Measurements from ENCODE around the gene HDDC3.

Gene HDDC3, protein sequence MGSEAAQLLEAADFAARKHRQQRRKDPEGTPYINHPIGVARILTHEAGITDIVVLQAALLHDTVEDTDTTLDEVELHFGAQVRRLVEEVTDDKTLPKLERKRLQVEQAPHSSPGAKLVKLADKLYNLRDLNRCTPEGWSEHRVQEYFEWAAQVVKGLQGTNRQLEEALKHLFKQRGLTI
- total RNA-seq = 15.9 reads per million, percentile 42 among the genes with 10 or more reads in this experiment

DNA sequence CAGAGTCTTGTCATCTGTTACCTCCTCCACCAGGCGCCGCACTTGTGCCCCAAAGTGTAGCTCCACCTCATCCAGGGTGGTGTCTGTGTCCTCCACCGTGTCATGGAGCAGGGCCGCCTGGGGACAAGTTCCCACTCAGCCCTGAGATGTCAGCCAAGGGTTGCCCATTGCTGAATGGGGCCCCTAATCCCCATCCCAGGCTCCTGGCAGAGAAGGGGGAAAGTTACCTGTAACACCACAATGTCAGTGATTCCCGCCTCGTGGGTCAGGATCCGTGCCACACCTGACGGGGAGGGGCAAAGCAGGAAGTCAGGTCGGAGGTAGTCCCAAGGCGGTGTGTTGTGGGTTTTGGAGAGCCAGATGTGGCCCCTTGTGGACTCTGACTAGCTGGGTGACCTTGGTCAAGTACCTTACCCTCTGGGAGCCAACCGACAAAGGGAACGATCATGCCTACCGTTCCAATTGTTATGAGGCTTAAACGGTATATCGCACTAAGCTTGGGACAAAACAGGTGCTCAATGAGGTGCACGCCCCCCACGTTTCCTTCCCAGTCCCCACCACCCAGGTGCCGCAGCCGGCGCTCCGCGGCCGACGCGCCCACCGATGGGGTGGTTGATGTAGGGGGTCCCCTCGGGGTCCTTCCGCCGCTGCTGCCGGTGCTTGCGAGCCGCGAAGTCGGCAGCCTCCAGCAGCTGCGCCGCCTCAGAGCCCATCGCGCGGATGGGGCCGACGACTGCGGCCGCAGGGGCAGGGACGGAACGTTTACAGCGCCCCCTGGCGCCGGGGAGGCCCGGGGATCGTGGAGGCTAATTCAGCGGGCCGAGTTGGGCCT lies at the start of gene HDDC3:
Gene HDDC3 (minus strand): TSS at position 722 of the 832 bp plus-strand sequence. CDS start 9 bp downstream, at position 713.
- peak; percentile 87 for DNase-seq

DNA sequence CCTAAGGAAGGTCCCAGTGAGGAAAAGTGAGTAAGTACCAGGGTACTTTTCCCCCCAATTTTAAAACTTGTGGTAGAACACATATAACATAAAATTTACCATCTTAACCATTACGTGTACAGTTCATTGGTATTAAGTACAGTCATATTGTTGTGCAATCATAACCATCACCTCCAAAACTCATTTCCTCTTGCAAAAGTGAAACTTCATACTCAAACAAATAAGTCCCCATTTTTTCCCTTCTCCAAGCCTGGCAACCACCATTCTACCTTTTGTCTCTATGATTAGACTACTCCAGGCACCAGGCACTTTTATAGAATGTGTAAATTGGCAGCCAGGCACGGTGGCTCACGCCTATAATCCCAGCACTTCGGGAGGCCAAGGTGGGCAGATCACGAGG lies 49.8 kb upstream of the HDDC3 start:
- no peak for DNase-seq

DNA sequence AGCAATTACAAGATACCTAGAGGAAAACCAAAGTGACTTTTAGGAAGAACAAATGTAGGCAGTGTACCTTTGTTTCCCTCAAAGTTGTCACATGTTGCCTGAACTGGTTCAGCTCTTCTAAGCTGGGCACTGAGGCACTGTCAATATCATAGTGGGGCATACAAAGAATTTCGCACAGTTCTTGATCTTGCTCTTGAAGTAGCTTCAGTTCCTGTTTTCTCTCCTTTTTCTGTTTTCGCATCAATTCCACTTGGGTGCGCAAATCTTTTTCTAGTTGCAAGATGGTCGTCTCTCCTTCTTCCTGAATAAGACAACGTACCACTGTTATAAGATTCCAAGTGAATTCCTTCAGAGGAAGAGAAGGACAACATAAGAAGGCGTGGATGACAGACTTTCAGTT lies 49.3 kb upstream of the HDDC3 start:
- no peak for DNase-seq

DNA sequence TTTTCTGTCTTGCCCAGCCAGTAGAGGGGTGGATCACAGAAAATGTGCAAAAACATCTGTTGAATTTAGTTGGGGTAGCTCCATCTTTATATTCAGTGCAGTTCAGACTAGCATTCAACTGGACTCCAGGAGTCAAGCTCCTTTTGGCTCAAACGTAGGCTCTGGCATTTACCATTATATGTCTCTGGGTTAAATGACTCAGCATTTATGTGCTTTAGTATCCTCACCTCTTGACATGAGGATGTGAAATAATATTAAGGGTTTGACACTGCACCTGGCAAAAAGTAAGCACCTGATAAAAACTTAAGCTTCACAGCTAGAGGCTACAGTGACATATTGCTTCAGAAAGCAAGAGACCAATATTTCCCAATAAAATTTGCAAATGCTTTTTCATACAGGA lies 47.2 kb upstream of the HDDC3 start:
- DNase-seq = no peak

DNA sequence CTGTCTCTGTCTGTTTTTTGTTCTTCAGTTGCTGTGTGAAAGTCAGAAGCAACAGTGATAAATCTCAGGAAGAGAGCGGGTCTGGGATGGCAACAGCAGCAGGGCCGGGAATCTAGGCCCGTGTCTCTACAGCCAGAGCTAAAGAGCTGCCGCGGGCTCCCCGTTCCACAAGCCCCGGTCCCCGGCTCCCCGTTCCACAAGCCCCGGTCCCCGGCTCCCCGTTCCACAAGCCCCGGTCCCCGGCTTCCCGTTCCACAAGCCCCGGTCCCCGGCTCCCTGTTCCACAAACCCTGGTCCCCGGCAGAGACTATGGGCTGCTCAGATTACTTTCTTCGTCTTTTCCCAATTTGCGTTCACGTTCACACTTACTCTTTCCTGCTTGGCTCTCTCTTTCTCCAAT lies 41.9 kb upstream of the HDDC3 start:
- DNase-seq = no peak

DNA sequence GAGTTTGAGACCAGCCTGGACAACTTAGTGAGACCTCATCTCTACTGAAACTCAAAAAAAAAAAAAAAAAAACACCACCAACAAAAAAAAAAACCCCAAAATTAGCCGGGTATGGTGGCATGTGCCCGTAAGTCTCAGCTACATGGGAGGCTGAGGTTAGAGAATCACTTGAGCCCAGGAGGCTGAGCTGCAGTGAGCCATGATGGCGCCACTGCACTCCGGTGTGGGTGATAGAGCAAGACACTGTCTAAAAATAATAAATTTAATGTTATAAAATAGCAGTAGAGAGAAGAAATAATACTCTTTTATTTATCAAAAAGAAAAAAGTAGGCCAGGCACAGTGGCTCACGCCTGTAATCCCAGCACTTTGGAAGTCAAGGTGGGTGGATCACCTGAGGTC lies 39.8 kb upstream of the HDDC3 start:
- DNase-seq = no peak

DNA sequence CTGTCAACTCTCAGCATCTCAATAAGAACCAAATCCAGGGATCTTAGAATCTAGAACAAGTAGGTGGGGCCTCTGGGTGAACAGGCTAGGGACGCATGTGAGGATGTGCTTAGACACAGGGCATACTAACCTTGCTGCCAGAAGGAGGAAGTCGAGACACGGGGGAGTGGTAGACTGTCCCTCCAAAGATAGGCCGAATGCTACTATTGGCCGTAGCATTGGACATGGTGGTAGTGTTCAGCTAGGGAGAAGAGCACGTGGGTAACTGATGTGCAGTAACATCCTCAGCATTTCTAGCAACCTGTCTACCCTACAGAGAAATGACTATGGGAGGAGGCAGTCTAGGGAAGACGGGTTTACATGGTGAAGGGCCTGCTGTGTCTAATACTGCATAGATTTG lies 37.9 kb upstream of the HDDC3 start:
- DNase-seq = no peak

DNA sequence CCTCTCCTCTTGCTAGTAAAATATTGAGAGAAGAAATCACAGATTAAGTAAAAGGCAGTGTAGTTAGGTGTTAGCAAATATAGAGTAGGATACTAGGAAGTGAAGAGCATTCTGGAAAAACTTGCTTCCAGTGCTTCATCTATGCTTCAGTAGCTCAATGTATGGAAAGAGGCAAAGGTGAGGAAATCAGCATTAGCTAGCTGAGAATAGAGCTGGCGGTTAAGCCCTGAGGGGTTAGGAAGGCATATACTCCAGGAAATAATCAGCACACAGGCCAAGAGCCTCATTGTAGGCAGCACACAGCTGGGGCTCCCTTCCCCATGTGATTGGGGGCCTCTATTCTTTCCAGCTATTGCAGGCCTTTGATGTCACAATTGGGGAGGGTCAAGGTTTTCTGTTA lies 36.1 kb upstream of the HDDC3 start:
- no peak for DNase-seq

DNA sequence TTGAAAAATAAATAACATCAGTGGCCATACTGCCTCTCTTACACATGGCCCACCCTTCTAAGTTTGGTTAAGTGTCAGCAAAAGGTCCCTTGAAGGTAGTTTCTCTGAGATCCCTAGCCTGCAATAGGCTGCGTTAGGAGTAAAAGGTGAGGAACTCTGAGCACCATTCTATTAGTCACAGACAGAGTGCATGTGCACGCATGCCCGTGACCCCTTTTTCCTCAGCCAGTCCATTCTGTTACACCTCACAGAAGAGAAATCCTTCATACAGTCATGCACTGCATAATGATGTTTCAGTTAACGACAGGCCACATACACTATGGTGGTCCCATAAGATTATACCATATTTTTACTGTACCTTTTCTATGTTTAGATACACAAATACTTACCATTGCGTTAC lies 34.9 kb upstream of the HDDC3 start:
- no peak for DNase-seq

DNA sequence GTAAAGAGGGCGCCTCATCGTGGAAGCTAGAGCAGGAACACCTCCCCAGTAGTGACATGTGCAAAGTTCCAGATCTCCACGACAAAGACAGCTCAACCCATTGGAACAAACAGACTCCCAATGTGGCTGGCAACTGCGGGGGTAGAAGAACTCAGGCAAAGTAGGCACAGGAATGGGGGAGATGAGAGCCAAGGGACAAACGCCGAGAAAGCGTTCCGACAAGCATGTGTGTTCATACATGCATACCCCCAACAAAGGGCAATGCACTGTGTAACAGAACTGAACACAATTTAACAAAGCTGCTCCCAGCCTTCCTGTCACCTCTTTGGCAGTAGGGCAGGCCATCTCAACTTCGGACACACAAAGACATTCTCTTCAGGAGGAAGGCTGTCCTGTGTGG lies 33.9 kb upstream of the HDDC3 start:
- no peak for DNase-seq

DNA sequence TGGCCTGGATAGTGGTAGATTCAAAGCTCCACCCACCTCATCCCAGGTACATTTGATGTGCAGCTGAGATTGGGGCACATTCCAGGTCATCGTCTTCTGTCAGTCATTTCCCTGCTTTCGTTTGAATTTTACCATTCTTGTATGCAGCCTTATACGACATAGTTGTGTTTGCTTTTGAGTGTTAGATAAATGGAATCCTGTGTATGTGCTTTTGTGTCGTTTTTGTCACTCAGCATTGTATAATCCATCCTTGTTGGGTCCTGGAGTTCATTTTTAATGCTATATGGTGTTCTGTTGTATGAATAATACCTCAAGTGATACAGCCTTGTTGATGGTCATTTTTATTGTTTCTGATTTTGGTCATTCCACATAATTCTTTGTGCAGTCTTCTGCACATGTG lies 29.7 kb upstream of the HDDC3 start:
- no peak for DNase-seq

DNA sequence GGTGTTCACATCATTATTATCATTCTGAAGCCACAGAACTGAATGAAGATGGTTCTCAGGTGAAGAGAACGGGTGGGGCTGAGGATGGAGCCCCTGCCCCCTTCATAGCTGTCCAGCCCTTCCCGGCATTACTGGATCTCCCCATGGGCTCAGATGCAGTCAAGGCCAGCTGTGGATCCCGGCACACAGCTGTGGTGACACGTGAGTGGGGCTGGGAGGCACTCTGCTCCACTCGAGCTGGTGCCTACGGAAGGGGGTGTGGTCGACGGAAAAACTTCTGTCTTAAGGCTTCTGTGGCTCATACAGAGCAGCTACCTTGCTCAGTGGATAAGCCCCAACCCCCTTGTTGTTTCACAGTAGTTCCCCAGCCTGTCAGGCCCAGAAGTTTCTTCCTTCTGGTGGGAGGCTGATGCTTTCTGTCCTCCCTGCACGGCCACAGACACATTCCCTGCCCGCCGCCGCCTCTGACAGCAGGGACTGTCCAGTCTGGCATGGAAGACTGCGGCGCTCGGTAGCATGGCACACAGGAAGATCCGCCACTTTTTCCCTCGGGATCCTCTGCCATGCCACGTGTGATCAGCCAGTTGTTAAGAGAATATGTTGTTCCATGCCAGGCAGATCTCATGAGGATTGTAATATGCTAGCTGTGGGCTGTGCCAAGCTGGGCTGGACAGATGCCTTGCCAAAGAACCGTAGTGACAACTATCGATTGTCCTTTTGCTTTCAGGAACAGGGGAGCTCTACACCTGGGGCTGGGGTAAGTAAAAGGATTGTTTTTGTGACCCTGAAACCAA lies 28.1 kb upstream of the HDDC3 start:
- no peak for DNase-seq

DNA sequence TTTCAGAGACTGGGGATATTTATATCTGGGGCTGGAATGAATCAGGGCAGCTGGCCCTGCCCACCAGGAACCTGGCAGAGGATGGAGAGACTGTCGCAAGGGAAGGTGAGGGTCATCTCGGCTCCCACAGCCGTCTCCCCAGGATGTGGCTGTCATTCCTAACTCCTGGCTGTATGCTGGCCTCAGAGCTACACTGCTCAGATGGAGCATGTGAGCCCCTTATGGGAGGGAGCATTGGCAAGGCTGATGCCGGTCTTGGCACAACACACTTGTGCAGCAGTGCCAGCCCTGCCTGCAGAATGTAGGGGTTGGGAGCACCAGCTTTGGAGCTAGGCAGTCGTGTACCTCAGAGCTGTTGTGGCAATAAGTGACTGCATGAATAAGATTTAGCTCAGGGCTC lies 27.5 kb upstream of the HDDC3 start:
- no peak for DNase-seq

DNA sequence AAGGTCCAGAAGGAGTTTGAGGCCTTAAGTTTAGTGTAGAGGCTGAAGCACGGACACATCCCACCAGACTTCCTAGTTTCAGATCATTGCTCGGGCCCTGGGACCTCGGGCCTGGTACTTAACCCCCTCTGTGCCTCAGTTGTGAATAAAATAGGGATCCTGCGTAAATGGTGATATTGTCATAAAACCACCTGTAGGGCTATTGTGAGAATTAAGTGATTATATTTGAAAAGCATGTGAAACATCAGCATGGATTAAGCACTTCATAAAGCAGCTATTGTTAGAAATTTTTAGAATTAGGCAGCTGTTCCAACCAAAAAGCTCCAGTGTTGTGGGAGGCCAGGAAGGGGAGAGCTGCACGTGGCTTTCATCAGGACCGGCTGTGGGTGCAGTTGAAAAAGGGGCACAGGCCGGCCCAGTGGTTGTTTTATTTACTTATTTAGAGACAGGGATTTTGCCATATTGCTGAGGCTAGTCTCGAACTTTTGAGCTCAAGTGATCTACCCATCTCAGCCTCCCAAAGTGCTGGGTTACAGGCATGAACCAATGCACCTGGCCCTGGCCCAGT lies 26.8 kb upstream of the HDDC3 start:
- no peak for DNase-seq

DNA sequence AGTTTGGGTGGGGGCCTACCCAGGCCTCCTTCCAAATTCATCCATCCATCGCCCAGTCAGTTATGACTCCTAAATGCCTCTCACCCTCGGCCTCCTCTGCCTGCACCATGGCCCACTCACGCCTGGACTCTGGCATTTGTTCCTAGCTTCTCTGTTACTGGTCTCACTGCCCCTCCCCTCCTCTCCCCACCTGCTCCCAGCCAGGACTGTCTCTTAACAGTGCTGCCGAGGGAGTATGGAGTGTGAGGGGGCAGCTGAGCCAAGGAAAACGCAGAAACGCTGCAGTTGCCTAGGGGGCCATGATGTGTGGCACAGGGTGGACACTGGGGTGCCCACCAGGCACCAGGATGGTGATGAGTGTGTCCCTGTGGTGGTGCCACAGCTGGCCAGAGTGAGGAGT lies 25.4 kb upstream of the HDDC3 start:
- DNase-seq = no peak

DNA sequence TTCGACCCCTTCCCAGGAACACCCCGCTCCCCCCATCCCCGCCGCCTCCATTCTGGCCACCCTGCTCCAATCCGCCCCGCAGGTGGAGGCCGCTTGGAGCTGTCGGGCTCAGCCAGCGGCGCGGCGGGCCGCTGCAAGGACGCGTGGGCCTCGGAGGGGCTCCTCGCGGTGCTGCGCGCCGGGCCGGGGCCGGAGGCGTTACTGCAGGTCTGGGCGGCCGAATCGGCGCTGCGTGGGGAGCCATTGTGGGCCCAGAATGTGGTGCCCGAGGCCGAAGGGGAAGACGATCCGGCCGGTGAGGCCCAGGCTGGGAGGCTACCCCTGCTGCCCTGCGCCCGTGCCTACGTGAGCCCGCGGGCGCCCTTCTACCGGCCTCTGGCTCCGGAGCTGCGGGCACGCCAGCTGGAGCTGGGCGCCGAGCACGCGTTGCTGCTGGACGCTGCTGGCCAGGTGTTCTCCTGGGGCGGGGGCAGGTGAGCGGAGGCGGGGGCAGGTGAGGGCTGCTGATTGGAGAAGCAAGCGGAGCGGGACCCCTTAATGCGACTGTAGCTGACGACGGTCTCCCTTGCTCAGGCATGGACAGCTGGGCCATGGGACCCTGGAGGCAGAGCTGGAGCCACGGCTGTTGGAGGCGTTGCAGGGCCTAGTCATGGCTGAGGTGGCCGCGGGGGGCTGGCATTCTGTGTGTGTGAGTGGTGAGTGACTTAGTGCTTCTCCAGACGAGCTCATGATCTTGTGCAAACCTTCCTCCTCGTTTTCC lies 24.9 kb upstream of the HDDC3 start:
- no peak for DNase-seq

DNA sequence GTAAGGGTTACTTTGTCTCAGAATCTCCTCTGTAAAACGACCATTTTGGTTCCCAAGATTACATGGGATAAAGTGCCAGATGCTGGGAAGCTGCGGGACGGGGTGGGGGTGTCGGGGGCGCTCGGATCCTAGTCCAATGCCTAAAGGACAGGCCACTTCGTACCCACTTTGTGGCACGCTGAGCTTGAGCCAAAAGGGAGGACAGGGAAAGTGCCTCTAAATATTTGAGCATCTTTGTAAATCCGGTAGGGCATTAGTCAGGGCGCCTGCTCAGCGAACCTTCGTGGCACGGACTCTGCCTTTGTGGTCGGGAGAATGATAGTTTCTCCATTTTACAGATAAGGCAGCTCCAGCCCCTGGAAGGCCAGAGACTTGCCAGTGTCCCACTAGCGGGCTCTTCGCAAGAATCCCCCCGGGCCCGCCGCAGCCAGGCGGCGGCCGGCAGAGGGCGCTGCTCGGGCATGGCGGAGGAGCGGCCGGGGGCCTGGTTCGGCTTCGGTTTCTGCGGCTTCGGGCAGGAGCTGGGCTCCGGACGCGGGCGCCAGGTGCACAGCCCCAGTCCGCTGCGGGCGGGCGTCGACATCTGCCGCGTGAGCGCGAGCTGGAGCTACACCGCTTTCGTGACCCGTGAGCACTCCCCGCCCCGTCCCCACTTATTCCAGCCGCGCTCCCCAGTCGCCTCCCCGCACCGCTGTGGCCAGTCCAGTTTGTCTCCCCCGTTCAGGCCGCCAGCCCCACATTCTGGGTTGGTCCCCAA lies 24.1 kb upstream of the HDDC3 start:
- DNase-seq = peak; percentile 54

DNA sequence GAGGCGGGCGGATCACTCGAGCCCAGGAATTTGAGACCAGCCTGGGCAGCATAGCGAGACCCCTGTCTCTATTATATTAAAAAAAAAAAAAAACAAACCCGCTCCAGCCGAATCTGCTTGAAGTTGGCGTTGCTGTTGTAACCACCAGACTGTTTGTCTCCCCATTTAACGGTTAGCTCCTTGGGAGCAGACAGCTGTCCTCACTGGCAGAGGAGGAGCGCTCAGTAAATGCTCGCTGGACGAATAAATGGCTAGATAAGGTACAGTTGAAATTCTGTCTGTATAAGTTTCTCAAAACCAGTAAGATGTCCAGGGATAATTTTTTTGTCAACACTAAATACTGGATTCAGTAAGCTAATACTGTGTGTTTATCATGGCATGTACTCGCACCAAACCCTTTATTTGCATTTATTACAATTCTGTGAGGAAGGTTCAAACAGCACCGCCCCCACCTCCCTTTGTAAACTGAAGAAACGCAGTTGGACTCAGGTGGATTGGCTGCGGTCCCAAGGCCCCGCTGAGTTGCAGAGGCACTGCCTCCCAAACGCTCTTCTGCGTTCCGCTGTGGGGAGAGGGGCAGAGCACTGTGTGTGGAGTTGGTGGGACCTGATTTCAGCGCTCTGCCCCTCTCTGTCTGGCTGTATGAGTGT lies 23.4 kb upstream of the HDDC3 start:
- no peak for DNase-seq

DNA sequence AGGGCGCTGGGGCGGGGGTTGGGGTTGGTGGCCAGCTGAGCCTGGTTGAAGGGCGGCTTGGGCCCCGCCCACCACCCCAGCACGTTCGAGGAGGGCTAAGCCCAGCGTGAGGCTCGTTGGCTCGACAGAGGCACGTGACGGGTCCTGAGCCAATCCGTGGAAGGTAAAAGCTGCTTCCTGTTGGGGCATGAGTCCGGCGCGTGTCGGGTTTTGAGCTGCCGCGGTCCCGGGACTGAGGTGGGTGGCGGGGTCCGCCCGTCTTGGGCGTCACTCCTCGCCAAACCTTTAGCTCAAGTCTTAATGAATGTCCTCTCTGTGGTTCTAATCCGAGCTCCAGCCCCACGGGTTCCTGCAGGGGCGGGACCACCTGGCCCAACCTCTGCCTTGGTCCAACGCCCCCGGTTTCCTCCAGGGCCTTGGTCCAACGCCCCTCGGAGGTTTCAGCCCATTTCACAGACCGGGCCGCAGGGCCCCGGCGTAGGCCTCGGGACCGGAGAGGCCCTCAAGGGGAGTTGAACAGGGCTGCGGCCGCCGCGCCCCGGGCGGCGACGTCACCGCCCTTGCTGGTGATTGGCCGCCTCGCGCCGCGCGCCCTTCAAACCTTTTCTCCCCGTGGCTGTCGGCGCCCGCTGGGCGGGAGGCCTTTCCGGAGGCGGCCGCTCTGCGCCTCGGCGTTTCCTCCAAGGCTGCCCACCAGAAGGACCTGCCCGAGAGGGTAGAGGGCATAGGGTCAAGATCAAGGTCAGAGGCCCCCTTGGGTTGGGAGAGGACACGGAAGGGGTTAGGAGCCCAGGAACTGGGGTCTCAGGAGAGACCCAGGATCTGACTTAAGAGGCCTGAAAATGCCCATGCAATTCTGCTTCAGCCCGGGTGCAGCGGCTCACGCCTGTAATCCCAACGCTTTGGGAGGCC lies 22.6 kb upstream of the HDDC3 start, which contains the start of gene RCCD1:
Gene RCCD1 (plus strand): TSS at position 173 of the 912 bp plus-strand sequence. CDS start 1,851 bp downstream, outside the sequence.
- peak; percentile 87 for DNase-seq
